ENCODE results near the gene MAN2C1.

GRCh38 chr15:75350601-75351361 lies 17.6 kb downstream of the MAN2C1 start:
- no peak for TF ChIP-seq FOXP1 (CRISPR knock-in tag; IDR thresholded peaks at IDR 0.05; ENCODE audit: borderline replicate concordance)
- no peak for TF ChIP-seq CTCF (IDR thresholded peaks at IDR 0.05)
- TF ChIP-seq MYBL2 (CRISPR knock-in tag; IDR thresholded peaks at IDR 0.05): no peak
